Transverse colon (tissue), 4 donors: Measurements from ENCODE around the gene PDCD6IP.

Source experiments
- EP300 ChIP-seq: sonication (generic); formaldehyde crosslinking; IDR thresholded peaks from one replicate; pipeline ENCODE4 v1.6.1; 2017; ENCODE audit warnings: antibody characterized with exemption, low read depth
- POLR2AphosphoS5 ChIP-seq, 3 donors: sonication (generic); formaldehyde crosslinking; IDR thresholded peaks; one replicate each; pipeline ENCODE4 v1.6.1; 2016; ENCODE audit warnings: antibody characterized with exemption in 3 of 3
- TF ChIP-seq, protein P1 (sequence below), 5 experiments: fragments of 200-600 bp in 3 of 5; fragments of 450-650 bp in 2 of 5; sonication (generic) in 3 of 5; IDR thresholded peaks; 1 replicate in 2 of 5; 2 replicates in 3 of 5; pipeline ENCODE4 v1.5.1; 2016 to 2017; ENCODE audit warnings: antibody characterized with exemption in 5 of 5, inconsistent platforms in 3 of 5, mild to moderate bottlenecking in 2 of 5, moderate library complexity in 1 of 5

GRCh38 chr3:33823821-33824220 is 25.4 kb downstream of the PDCD6IP start:
- TF ChIP-seq, protein P1, sequence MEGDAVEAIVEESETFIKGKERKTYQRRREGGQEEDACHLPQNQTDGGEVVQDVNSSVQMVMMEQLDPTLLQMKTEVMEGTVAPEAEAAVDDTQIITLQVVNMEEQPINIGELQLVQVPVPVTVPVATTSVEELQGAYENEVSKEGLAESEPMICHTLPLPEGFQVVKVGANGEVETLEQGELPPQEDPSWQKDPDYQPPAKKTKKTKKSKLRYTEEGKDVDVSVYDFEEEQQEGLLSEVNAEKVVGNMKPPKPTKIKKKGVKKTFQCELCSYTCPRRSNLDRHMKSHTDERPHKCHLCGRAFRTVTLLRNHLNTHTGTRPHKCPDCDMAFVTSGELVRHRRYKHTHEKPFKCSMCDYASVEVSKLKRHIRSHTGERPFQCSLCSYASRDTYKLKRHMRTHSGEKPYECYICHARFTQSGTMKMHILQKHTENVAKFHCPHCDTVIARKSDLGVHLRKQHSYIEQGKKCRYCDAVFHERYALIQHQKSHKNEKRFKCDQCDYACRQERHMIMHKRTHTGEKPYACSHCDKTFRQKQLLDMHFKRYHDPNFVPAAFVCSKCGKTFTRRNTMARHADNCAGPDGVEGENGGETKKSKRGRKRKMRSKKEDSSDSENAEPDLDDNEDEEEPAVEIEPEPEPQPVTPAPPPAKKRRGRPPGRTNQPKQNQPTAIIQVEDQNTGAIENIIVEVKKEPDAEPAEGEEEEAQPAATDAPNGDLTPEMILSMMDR (IDR thresholded peaks at IDR 0.05): no peak
- TF ChIP-seq POLR2AphosphoS5 (IDR thresholded peaks at IDR 0.05): no peak
- TF ChIP-seq EP300: no peak
